Inferior parietal cortex (tissue), 1 donor: ENCODE results near the gene NDUFC1.

ENCODE experiments used
- DNase-seq: peaks from one replicate; pipeline ENCODE4 v3.0.0-alpha.2; 2016; ENCODE audit errors: extremely low spot score

Gene NDUFC1

GRCh38 chr4:139247241-139247640 lies 55.0 kb downstream of the NDUFC1 start:
- DNase-seq: no peak

GRCh38 chr4:139246166-139246565 lies 56.1 kb downstream of the NDUFC1 start:
- no peak for DNase-seq

DNA sequence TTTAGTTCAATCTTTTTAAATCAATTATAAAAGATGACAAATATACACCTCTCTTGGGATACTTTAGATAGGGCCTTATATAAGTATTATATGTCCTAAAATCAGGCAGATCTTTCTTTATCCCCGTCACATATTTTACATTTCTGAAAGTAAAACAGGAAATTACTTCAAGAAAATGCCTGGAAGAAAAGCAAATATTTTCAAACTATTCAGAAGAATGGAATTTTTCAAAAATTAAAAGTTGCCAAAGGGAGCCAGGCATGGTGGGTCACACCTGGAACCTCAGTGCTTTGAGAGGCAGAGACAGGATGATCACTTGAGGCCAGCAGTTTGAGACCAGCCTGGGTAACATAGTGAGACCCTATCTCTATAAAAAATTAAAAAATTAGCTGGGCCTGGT lies 56.7 kb downstream of the NDUFC1 start:
- DNase-seq: no peak

DNA sequence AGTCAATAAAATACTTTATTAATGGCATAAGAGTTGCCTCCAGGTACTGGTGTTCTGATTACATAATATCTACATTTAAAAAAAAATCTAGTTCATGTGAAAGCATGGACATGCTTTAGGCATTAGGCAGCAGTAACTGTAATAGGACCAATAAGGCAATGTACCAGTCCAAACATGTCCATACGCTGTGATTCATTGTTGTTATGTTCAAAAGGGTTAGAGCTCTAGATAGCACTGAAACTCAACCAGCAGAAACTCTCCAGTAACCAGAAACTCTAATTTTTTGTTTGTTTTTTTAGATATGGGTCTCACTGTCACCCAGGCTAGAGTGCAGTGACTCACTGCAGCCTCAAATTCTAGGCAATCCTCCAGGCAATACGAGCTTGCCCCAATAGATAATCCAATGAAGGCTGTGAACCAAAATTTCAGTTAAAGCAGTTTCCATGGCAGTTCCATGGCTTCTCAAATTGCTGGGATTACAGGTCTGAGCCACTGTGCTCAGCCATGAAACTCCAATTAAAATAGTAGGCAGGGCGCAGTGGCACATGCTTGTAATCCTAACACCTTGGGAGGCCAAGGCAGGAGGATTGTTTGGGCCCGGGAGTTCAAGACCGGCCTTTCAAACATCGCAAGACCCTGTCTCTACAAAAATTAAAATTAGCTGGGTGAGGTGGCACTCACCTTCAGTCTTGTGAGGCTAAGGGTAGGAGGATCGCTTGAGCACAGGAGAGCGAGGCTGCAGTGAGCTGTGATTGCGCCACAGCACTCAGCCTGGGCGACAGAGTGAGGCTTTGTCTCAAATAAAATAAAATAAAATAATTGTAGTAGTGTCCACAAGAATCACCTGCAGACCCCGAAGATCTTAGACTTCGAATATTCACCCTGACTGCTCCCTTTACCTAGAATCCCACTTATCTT lies 58.6 kb downstream of the NDUFC1 start:
- DNase-seq: no peak

DNA sequence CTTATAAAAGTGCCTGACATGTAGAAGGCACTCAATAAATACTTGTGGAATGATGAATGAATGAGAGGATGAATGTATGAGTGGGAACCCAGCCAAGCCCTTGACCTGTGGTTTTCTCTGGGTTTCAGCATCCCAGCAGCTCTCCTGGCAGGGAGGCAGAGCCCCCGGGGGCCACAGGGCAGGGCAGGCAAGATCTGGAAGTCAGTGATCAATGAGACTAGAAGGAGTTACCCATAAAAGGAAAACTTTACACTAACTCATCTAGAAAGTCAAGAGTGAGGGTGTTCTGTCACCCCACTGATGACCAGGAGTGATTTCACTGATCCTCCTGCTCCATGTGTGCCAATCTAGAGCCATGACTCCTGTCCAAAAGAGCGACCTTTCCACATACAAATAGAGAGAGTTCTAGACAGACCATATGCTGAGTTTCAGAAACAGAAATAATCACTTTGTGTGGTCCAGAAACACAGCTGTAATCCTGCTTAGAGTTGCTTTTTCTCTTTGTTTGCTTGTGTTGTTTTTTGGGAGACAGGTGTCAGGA lies 59.7 kb downstream of the NDUFC1 start:
- no peak for DNase-seq

GRCh38 chr4:139241784-139242151 lies 60.5 kb downstream of the NDUFC1 start:
- DNase-seq: no peak

DNA sequence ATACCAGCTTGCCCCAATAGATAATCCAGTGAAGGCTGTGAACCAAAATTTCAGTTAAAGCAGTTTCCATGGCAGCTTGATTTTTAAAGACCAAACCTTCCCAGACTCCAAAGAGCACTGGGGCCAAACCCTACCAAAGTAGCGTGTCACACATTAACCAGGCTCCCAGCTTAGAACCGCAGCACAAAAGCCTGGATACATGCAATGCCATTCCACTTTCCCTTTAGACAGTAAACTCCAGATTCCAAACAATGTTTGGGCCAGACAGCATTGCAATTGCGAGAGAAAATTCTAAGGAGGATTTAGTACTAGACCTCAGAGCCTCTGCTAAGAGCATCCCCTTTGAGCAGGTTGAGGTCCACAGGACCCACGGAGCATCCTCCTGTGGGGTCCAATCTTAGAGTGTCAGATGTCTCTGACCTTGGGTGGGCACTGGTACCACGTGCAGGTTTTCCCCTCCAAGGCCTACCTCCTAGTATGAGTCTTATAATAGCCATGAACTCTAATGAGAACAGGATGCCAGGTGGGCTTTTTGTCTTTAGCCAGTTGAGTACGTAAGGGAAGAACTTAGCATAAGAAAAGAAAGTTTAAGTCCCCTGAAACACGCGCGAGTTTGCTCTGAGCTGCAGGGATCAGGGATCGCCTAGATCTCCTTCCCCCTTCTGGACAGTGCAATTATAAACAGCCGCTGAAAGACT lies 61.0 kb downstream of the NDUFC1 start:
- DNase-seq: no peak
